ENCODE data around the gene ACSS2.
"Not testable (repeated sequence)": the region's sequence is repeated elsewhere in the genome, so short reads cannot be mapped to it uniquely, and the experiment has no call there.

ACSS2 gene

GRCh38 chr20:34874094-34874654 is 2.2 kb upstream of the ACSS2 start:
- DNase-seq (ENCODE audit: low read depth in 2 of 2): no peak

GRCh38 chr20:34875642-34876405 is 588 bp upstream of the ACSS2 start:
- DNase-seq (ENCODE audit: low read depth in 2 of 2): peak in 1 of 2 donors; percentile 82

DNA sequence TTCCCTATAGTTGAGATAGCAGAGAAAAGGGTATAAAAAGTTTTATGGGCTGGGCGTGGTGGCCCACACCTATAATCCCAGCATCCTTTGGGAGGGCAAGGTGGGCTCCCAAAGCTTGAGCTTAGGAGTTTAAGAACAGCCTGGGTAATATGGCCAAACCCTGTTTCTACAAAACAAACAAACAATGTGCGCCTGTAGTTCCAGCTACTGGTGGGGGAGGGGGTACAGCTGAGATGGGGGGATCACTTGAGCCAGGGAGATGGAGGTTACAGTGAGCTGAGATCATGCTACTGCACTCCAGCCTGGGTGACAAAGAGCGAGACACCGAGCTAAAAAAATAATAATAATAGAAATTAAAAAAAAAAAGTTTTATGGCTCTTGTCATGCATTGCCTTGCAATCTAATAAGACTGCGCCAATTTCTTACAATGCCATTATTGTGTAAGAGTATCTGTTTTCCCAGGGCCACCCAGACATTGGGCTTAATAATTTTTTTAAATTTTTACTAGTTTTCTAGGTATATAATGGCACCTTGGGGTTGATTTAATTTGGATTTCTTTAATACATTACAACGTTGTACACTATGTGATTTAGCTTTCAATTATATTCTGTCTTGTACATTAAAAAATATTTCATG is 3.9 kb downstream of the ACSS2 start:
- no peak for DNase-seq (ENCODE audit: low read depth in 2 of 2)

DNA sequence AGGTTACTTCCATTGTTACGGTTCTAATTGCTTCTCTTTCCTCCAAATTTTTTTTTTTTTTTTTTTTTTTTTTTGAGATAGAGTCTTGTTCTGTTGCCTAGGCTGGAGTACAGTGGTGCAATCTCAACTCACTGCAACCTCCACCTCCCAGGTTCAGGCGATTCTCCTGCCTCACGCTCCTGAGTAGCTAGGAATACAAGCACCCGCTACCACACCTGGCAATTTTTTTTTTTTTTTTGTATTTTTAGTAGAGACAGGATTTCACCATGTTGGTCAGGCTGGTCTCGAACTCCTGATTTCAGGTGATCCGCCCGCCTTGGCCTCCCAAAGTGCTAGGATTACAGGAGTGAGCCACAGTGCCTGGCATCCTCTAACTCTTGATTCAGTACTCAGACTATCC is 4.6 kb downstream of the ACSS2 start:
- DNase-seq (ENCODE audit: low read depth in 2 of 2): not testable (repeated sequence)

- DNase-seq (ENCODE audit: low read depth in 2 of 2): no peak
These were observed 5.3 kb downstream of the ACSS2 start for GRCh38 chr20:34881689-34882088.

DNA sequence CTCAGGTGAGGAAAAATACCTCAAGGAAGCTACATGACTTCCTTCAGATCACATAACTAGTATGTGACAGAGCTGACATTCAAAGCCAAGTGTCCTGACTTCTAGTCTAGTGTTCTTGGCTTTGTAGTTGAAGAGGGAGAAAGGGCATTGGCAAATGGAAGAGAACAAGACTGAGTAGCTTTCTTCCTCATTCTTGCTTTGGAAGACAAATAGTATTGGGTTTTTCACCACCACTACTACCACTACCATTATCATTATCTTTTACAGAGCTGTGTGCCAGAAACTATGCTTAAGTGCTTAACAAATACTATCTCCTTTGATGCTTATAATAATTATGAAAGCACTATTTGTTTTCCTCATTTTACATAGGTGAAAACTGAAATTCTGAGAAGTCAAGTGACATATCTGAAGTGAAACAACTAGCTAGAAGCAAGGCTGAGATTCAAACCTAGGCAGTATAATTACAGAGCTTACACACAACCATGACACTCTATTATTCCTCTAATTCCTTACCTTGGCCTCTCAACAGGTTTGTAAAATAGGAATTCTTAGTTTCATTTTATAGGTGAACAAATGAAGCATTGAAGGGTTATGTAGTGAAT is 6.8 kb downstream of the ACSS2 start:
- no peak for DNase-seq (ENCODE audit: low read depth in 2 of 2)

GRCh38 chr20:34883809-34884208 is 7.4 kb downstream of the ACSS2 start:
- no peak for DNase-seq (ENCODE audit: low read depth in 2 of 2)

DNA sequence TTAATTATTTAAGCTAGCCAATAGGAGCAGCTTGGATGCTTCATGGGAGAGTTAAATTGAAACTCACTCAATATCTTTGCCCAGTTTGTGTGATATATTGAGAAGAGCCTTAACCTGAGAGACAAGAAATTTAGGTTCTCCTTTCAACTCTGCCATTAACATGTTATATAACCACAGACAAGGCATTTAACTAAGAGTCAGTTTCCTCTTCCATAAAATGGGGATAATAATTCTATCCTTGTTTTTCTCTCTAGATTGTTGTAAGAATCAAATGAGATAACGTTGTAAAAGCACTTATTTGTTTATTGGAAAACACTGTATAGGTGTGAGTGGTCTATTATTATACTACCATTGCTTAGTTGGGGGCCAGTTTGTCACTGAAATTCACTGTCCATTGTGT is 7.8 kb downstream of the ACSS2 start:
- DNase-seq (ENCODE audit: low read depth in 2 of 2): no peak

GRCh38 chr20:34886122-34886521 is 9.7 kb downstream of the ACSS2 start:
- DNase-seq (ENCODE audit: low read depth in 2 of 2): no peak

DNA sequence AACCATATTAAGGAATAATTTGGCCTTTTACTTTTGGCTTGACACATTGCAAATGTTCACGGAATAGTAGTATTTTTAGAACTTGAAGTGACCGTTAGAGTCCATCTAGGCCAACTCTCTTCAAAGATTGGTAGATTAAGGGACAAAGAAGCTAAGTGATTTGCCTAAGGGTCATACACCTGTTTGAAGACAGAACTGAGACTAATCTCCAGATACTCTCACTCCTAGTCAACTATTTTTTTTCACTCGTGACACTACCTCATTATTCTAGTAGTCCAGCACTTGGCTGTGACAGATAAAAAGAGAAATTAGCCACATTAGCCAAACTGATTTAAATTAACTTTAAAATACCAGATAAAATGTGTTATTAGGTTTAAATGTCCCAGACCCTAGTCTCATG is 10.6 kb downstream of the ACSS2 start:
- no peak for DNase-seq (ENCODE audit: low read depth in 2 of 2)

DNA sequence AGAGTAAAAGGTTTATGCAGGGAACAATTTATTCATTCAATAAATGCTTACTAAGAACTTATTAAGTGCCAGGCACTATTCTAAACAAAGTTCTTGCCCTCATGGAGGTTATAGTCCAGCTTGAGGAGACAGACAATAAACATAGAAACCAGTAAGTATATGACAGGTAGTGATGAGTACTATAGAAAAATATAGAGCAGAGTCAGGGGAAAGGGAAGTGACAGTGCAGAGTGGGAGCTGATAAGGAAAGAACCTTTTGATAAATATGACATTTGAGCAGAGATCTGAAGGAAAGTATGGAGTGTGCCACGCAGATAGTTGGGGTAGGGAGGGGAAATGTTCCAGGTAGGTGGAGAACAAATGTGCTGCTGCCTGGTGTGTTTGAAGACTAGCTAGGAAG is 12.1 kb downstream of the ACSS2 start:
- no peak for DNase-seq (ENCODE audit: low read depth in 2 of 2)

DNA sequence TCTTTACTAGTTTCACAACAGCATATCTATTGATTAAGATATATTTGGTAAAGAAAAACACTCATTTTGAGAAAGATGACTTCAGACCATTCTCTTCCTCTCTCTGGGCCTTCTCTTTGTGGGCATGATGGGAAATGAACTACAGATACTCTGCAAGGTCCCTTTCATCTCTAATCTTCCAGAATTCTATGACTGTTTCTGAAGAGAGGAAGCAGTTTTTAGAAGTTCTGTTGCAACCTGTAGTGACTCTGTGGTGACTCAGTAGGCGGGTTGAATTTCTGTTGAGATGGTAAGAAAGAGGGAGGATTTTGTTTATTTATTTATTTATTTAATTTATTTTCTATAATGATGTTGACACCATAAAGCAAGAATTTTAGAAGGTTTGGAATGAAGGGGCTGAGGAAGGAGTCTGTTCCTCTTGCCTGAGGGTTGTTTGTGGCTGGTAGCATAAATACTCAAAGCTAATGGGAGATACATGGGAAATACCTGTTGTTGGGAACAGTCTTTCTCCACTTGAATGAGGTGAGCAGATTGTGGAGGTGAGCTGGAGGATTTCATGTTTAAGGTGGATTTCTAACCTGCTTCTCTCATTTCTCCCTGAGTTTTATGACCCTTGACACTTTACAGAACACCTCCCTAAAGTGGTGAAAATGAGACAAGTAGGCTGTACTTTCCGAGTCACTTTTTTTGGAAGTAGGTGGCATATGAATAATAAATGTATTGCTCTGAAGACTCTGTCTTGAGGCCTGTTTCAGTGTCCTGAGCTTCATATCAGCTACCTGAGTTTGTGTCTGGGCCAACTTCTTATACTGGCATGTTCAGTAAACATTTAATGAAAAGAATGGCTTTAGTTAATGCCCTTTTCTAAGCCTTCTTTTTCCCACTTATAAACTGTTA is 15.0 kb downstream of the ACSS2 start:
- no peak for DNase-seq (ENCODE audit: low read depth in 2 of 2)

DNA sequence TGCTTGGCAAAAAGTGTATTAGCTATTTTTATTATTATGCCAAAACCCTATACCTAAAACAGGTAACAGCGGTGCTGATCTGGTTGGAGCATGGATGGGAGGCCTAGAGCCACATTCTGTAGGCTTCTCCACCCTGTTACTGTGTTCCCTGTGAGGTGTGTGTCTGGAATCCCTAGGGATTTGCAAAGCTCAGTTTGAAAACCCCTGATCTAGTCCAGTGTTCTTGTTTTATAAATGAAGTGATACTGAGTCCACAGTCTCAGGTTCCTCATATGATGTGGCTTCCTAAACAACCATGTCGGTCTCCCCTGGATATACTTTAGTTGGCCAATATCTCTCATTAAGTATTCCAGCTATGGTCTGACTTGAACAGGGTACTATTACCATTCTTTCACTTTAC is 16.3 kb downstream of the ACSS2 start:
- DNase-seq (ENCODE audit: low read depth in 2 of 2): no peak

DNA sequence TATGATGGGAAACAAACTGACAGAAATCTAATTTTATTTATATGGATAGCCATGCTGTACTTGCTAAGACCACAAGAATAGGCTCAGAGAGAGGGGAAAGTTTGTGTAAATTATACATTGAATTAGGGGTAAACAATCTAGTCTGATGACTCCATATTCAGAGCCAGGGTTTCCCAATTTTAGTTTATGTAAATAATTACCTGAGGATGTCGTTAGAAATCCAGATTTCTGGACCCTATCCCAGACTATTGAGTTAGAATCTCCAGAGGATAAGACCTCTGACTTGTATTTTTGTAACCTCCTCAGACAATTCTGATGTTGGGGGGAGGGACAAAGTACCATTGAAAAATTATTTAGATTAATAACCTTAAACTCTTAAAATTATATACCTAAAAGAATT is 18.3 kb downstream of the ACSS2 start:
- DNase-seq (ENCODE audit: low read depth in 2 of 2): no peak

DNA sequence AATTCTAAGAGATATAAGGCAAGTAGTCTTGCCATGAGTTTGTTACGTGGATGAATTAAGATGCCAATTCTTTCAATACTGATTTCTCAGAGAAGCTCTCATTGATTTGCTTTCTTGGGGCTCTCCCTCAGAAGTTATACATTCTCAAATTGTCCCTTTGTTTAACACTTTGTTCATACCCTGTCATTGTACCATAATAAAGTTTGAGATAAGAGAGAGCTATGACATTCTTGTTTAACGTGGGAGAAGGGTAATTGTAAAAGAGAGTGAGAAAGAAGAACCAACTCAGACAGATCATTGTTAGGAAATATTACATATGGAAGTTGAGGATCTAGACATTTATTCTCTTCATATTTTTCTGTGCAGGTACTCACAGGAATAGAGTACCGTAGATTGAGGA is 19.1 kb downstream of the ACSS2 start:
- no peak for DNase-seq (ENCODE audit: low read depth in 2 of 2)

DNA sequence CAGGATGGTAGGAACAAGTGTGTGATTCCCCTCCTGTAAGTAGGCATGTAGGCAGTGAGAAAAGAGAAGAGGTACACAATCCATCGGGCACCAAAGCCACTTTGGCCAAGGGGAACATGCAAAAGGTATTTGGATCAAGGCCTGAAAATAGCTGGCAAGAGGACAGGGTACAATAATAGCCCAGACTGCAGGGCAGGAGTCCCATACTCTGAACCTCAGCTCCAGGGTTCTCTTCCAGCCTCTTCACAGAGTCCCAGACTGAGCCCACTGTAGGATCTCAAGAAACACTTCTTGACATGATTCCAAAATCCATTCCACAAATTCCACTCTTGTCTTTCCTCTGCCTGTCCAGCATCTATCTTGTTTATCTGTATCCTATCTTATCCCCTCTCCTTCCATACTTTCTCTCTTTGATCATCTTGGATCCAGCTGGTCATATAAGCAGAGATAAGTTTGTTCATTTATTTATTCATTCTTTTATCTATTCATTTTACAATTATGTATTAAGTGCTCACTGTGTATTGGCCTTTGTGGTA is 19.7 kb downstream of the ACSS2 start:
- DNase-seq (ENCODE audit: low read depth in 2 of 2): no peak

GRCh38 chr20:34898129-34898528 is 21.7 kb downstream of the ACSS2 start:
- not testable (repeated sequence) for DNase-seq (ENCODE audit: low read depth in 2 of 2)

GRCh38 chr20:34898731-34899130 is 22.3 kb downstream of the ACSS2 start:
- DNase-seq (ENCODE audit: low read depth in 2 of 2): not testable (repeated sequence)

DNA sequence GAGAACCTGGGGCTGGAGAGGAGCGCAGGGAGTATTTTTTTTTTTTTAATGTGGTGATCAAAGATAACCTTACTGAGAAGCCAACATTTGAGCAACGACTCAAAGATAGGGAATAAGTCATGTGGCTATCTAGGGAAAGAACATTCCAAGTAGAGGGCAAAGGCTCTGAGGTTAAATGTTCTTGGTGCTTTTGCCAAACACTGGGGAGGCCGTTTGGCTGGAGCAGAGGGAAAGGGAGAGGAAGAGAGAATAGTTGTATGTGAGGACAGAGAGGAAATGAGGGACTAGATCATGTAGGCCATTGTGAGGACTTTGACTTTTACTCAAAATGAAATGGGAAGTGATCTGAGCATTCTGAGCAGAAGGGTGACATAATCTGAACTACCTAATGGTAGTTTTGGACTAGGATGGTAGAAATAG is 27.8 kb downstream of the ACSS2 start:
- DNase-seq (ENCODE audit: low read depth in 2 of 2): no peak

DNA sequence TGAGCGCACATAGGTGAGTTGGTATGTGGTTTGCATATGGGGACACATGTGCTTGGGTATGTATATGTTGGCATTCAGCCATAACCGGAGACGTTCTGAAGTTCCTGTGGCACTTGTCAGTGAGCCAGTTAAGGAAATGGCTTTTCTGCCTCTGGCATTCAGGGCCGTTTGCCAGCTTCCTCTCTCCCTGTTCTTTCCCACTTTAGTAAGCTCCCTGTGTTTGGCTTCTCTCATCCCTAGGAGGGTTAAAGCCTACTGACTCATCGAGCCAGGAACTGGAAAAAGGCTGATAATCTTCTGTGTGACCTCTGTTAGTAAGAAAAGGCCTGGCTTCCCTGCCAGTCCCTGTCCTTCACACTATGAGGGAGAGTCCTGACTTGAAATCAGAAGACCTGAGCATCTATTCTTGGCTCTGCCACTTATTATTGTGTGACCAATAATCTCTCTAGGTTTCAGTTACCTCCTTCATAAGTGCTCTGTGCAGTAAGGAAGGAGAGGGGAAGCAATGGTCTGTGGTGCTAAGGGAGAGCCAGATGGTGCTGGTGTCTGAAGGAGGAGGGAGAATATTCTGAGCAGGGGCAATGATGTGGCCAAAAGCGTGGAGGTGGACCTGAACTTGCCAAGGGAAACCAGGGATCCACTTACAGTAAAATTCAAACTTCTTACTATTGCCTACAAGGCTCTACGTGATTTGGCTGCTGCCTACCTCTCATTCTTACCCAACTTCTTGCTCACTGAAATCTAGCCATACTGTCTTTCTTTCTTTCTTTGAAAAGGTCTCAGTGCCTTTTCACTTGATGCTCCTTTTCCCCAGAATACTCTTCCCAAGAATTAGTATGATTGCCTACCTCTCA is 31.4 kb downstream of the ACSS2 start:
- no peak for DNase-seq (ENCODE audit: low read depth in 2 of 2)

GRCh38 chr20:34915131-34915530 is 38.7 kb downstream of the ACSS2 start:
- DNase-seq (ENCODE audit: low read depth in 2 of 2): no peak

Data from activated CD8-positive, alpha-beta memory T cell treated with anti-CD3 and anti-CD28 coated beads for 4 hours (primary cell).